Mucosa of stomach (tissue), 1 donor: ENCODE results near the gene SCTR.

ENCODE experiments used
- H3K27me3 ChIP-seq: one replicate; pipeline ENCODE4 v1.7.0; 2013; ENCODE audit warnings: mild to moderate bottlenecking, low read length; ENCODE audit not compliant: control insufficient read depth, insufficient read depth
- H3K36me3 ChIP-seq: one replicate; pipeline ENCODE4 v1.7.0; 2013; ENCODE audit warnings: low read length; ENCODE audit not compliant: control insufficient read depth, insufficient read depth
- H3K4me1 ChIP-seq: one replicate; pipeline ENCODE4 v1.7.0; 2013; ENCODE audit warnings: mild to moderate bottlenecking, low read length; ENCODE audit not compliant: control insufficient read depth, insufficient read depth
- H3K4me3 ChIP-seq: one replicate; pipeline ENCODE4 v1.7.0; 2013; ENCODE audit warnings: low read length
- H3K9ac ChIP-seq: one replicate; pipeline ENCODE4 v1.7.0; 2013; ENCODE audit warnings: mild to moderate bottlenecking, low read length, moderate library complexity
- H3K9me3 ChIP-seq: one replicate; pipeline ENCODE4 v1.7.0; 2013; ENCODE audit warnings: mild to moderate bottlenecking, low read length, moderate library complexity; ENCODE audit not compliant: control insufficient read depth
- donor health status: Pancreatic carcinoma.

The SCTR gene

DNA sequence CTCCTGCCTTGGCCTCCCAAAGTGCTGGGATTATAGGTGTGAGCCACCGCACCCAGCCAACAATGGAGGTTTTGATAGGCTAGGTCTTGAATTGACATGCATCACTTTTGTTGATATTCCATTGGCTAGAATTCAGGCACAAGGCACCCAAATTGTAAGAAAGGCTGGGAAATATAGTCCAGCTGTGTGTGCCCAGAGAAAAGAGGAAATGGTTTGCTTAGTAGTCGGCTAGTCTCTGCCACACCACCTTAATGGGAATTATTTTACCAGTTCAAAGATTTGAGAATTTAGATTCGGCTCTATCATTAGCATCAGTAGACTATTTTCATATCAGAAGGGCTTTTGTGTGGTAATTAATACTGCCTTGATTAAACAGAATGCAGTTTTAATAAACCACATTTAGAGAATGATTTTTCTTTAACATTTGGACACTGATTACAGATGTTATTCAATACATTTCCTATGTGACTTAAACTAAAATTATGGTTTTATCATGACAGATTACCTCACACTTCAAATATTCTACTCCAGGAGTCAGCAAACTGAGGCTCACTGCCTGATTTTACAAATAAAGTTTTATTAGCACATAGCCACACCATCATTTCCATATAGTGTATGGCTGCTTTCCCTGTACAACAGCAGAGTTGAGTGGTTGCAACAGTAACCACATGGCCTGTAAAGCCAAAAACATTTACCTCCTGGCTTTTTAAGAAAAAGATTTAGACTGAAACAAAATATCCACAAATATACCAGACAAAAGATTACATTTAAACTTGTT, 130.1 kb downstream of the SCTR start:
- no peaks in the 10 kb centered on the region for H3K36me3 ChIP-seq
- no peaks in the 10 kb centered on the region for H3K27me3 ChIP-seq
- no peak overlapping the region for H3K4me3 ChIP-seq
- no peak overlapping the region for H3K9ac ChIP-seq
- peaks cover 9% of the 10 kb centered on the region for H3K4me1 ChIP-seq
- H3K9me3 ChIP-seq = no peaks in the 10 kb centered on the region
